ENCODE measurements around the gene ZNF324B.

Gene ZNF324B

DNA sequence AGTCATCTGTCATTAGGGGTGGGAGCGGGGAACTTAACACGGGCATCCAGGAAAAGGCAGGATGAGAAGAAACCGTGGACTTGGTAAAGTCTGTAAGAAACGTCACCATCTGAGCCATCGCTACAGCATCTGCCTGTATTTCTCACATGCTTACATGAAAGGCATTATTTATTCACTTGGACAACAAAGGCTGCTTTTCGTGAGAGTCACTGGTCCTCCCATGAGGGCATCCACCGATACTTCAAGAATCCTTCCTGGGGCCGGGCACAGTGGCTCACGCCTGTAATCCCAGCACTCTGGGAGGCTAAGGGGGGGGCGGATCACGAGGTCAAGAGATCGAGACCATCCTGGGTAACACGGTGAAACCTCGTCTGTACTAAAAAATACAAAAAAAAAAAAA lies 40.8 kb downstream of the ZNF324B start:
- peaks cover 13% of the 10 kb centered on the region for H3K27me3 ChIP-seq (replicated peaks; ENCODE audit: insufficient read depth, low read length)
- no peak overlapping the region for H2AFZ ChIP-seq (ENCODE audit: low read length)
- no peaks in the 10 kb centered on the region for H4K20me1 ChIP-seq (ENCODE audit: insufficient read depth, low read length)
- H3K79me2 ChIP-seq (ENCODE audit: low read length) = no peaks in the 10 kb centered on the region
- DNase-seq = peak; percentile 3
- H3K9me3 ChIP-seq (replicated peaks; ENCODE audit: insufficient read depth, low read length) = no peaks in the 10 kb centered on the region; the same call in 1 of the 2 replicates
- H3K9ac ChIP-seq (ENCODE audit: low read length) = no peak overlapping the region
- H3K4me1 ChIP-seq (ENCODE audit: low read length) = no peaks in the 10 kb centered on the region
- H3K27ac ChIP-seq (ENCODE audit: low read length) = no peak overlapping the region
- H3K9me2 ChIP-seq (replicated peaks; ENCODE audit: insufficient read depth, low read length) = no peaks in the 10 kb centered on the region
- H3F3A ChIP-seq (ENCODE audit: insufficient read depth, low read length) = no peaks in the 10 kb centered on the region
- no peak overlapping the region for H3K4me3 ChIP-seq (ENCODE audit: low read length)
- no peak overlapping the region for H3K4me2 ChIP-seq (ENCODE audit: low read depth, low read length)
- no peaks in the 10 kb centered on the region for H3K36me3 ChIP-seq (replicated peaks; ENCODE audit: insufficient read depth, low read length)
- TF ChIP-seq, protein P1, sequence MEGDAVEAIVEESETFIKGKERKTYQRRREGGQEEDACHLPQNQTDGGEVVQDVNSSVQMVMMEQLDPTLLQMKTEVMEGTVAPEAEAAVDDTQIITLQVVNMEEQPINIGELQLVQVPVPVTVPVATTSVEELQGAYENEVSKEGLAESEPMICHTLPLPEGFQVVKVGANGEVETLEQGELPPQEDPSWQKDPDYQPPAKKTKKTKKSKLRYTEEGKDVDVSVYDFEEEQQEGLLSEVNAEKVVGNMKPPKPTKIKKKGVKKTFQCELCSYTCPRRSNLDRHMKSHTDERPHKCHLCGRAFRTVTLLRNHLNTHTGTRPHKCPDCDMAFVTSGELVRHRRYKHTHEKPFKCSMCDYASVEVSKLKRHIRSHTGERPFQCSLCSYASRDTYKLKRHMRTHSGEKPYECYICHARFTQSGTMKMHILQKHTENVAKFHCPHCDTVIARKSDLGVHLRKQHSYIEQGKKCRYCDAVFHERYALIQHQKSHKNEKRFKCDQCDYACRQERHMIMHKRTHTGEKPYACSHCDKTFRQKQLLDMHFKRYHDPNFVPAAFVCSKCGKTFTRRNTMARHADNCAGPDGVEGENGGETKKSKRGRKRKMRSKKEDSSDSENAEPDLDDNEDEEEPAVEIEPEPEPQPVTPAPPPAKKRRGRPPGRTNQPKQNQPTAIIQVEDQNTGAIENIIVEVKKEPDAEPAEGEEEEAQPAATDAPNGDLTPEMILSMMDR (IDR thresholded peaks at IDR 0.05; ENCODE audit: low read length) = no peak
- no peak for TF ChIP-seq EZH2phosphoT487 (IDR thresholded peaks at IDR 0.05; ENCODE audit: low read length)

DNA sequence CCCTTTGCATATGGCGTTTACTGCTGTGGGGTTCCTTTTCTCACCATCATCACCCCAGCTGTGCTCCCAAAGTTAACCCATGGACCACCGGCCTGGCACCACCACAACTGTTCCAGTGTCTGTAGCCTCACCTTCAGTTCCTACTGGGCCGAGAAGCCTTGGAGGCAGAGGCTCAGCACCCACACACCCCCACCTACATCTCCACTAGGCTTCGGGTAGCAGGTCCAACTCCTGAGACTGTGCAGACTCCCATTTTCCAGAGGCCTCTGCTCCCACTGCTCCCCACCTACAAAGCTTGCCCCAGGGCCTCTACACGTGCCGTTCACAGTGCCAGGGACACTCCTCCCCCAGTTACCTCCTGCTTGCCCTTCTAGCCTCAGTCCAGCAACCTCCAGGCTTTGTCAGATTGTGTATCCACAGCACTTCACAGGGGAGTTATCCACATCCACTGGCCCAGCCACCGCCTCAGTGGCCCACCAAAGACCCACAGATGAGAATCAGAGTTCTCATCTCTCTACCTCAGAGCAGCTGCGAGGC lies 46.3 kb downstream of the ZNF324B start:
- Histone ChIP-seq H3K4me3 (ENCODE audit: low read length) (no peak overlapping the region), H3K4me2 (ENCODE audit: low read depth, low read length) (no peak overlapping the region), H3K9me2 (replicated peaks; ENCODE audit: insufficient read depth, low read length) (no peaks in the 10 kb centered on the region), H3F3A (ENCODE audit: insufficient read depth, low read length) (no peaks in the 10 kb centered on the region), H3K9ac (ENCODE audit: low read length) (no peak overlapping the region), H3K4me1 (ENCODE audit: low read length) (no peaks in the 10 kb centered on the region), H3K27me3 (replicated peaks; ENCODE audit: insufficient read depth, low read length) (no peaks in the 10 kb centered on the region; the same call in 1 of the 2 replicates), H3K27ac (ENCODE audit: low read length) (no peak overlapping the region), H3K9me3 (replicated peaks; ENCODE audit: insufficient read depth, low read length) (no peaks in the 10 kb centered on the region; the same call in 1 of the 2 replicates), H3K79me2 (ENCODE audit: low read length) (no peaks in the 10 kb centered on the region), H2AFZ (ENCODE audit: low read length) (no peak overlapping the region), H4K20me1 (ENCODE audit: insufficient read depth, low read length) (no peaks in the 10 kb centered on the region), H3K36me3 (replicated peaks; ENCODE audit: insufficient read depth, low read length) (no peaks in the 10 kb centered on the region)
- DNase-seq = no peak
- TF ChIP-seq, protein P1 (IDR thresholded peaks at IDR 0.05; ENCODE audit: low read length) = no peak

DNA sequence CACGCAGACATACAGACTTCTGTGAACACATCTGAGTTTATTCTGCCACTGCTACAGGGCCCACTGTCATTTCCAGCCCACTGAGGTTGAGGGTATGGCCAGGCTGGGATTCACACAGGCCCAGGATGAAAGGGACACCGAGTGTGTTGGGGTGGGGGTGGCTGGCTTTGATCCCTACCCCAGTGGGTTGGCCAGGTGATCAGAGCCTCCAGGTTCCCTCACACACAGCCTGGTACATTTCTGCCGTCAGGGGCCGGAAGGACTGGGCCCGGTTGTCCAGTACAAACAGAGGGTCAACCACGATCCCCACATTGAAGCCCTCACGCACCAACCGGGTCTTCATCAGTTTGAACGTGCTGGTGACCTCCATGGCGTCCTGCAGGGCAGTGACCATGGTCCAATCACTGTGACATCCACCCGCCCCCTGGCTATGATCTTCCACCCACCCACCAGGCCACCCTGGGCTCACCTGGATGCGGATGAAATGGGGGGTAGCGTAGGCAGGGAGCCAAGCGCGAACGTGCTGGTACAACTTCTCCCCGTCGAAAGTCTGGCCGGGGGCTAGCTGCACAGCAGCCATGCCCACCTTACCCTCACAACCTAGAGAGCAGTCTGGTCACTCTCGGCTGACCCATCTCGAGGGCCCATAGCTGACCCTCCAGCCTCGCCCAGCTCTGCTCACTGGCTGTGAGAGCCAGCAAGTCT lies 47.0 kb downstream of the ZNF324B start:
- Histone ChIP-seq H4K20me1 (ENCODE audit: insufficient read depth, low read length) (no peaks in the 10 kb centered on the region), H3K27ac (ENCODE audit: low read length) (no peak overlapping the region), H2AFZ (ENCODE audit: low read length) (0 out of 2 replicates have a peak overlapping the region, but pooled peaks have one; percentile 35), H3K36me3 (replicated peaks; ENCODE audit: insufficient read depth, low read length) (no peaks in the 10 kb centered on the region), H3K4me1 (ENCODE audit: low read length) (no peaks in the 10 kb centered on the region), H3F3A (ENCODE audit: insufficient read depth, low read length) (no peaks in the 10 kb centered on the region), H3K4me3 (ENCODE audit: low read length) (no peak overlapping the region; the same call in 1 of the 2 replicates), H3K4me2 (ENCODE audit: low read depth, low read length) (peak overlapping the region; percentile 55; the same call in 1 of the 2 replicates), H3K79me2 (ENCODE audit: low read length) (no peaks in the 10 kb centered on the region), H3K27me3 (replicated peaks; ENCODE audit: insufficient read depth, low read length) (no peaks in the 10 kb centered on the region; the same call in 1 of the 2 replicates), H3K9ac (ENCODE audit: low read length) (no peak overlapping the region), H3K9me3 (replicated peaks; ENCODE audit: insufficient read depth, low read length) (no peaks in the 10 kb centered on the region; the same call in 1 of the 2 replicates), H3K9me2 (replicated peaks; ENCODE audit: insufficient read depth, low read length) (no peaks in the 10 kb centered on the region)
- DNase-seq = no peak
- TF ChIP-seq EZH2phosphoT487 (IDR thresholded peaks at IDR 0.05; ENCODE audit: low read length) (no peak), EZH2 (optimal IDR thresholded peaks at IDR 0.05; ENCODE audit: low read depth, low read length) (no peak)
- TF ChIP-seq, protein P1 (IDR thresholded peaks at IDR 0.05; ENCODE audit: low read length) = no peak

All from MM.1S (cell line).